PC-3 (cell line): ENCODE data around the gene ANKRD29. TPM values are rescaled to one million over a fixed set of nuclear protein-coding genes. Genes with fewer than 3 reads are reported as not detected.

Experiments used
- ATAC-seq: fragments of 200-7000 bp; cut with Tn5 transposase; 2 replicates; pipeline ENCODE4 v1.9.1; 2020; ENCODE audit warnings: mild to moderate bottlenecking, moderate library complexity
- BruUV-seq: library from RNA; stranded (reverse); fragments of 400-500 nt; replicated peaks from 2 replicates; lab custom pipeline; 2021; lab: Mats Ljungman, UMichigan
- CTCF ChIA-PET: fragments of 300-600 bp; sonication (Branson Sonifier 250); formaldehyde crosslinking; loops from one replicate; lab custom pipeline; 2022; ENCODE audit warnings: antibody characterized with exemption; lab: Charles Lee
- POLR2A ChIA-PET: fragments of 300-600 bp; sonication (Branson Sonifier 250); formaldehyde crosslinking; loops from one replicate; lab custom pipeline; 2022; ENCODE audit warnings: antibody characterized with exemption; ENCODE audit not compliant: unreplicated experiment; lab: Charles Lee
- DNase-seq: peaks from one replicate; pipeline ENCODE4 v3.0.0-alpha.2; 2015
- H2AFZ ChIP-seq: fragments of 300-600 bp; sonication (generic); 2 replicates; pipeline ENCODE4 v1.6.0; 2016; ENCODE audit warnings: antibody characterized with exemption, low read length
- H3F3A ChIP-seq: fragments of 300-600 bp; sonication (generic); one replicate; pipeline ENCODE4 v1.6.0; 2017; ENCODE audit warnings: antibody characterized with exemption, low read length, control low read depth, mild to moderate bottlenecking; ENCODE audit not compliant: unreplicated experiment
- H3K27ac ChIP-seq: fragments of 300-600 bp; sonication (generic); 2 replicates; pipeline ENCODE4 v1.5.1; 2016; ENCODE audit warnings: mild to moderate bottlenecking, low read length
- H3K27me3 ChIP-seq: fragments of 300-600 bp; sonication (generic); 2 replicates; pipeline ENCODE4 v1.6.1; 2016; ENCODE audit warnings: low read length, mixed read lengths
- H3K36me3 ChIP-seq: fragments of 300-600 bp; sonication (generic); 2 replicates; pipeline ENCODE4 v1.6.1; 2016; ENCODE audit warnings: low read depth, mixed run types, low read length, mixed read lengths
- H3K4me1 ChIP-seq: fragments of 300-600 bp; sonication (generic); 2 replicates; pipeline ENCODE4 v1.5.1; 2016; ENCODE audit warnings: low read length; ENCODE audit not compliant: insufficient read depth
- H3K4me2 ChIP-seq: fragments of 300-600 bp; sonication (generic); 2 replicates; pipeline ENCODE4 v1.6.0; 2016; ENCODE audit warnings: low read length
- H3K4me3 ChIP-seq: fragments of 300-600 bp; sonication (generic); 2 replicates; pipeline ENCODE4 v1.5.1; 2016; ENCODE audit warnings: mild to moderate bottlenecking, low read length, mixed read lengths
- H3K79me2 ChIP-seq: fragments of 300-600 bp; sonication (generic); 2 replicates; pipeline ENCODE4 v1.6.1; 2017; ENCODE audit warnings: low read length, mixed read lengths
- H3K9ac ChIP-seq: fragments of 300-600 bp; sonication (generic); 2 replicates; pipeline ENCODE4 v1.6.0; 2016; ENCODE audit warnings: mild to moderate bottlenecking, low read length
- H3K9me2 ChIP-seq: fragments of 300-600 bp; sonication (generic); replicated peaks from 2 replicates; pipeline ENCODE4 v1.6.1; 2016; ENCODE audit warnings: mixed run types, low read length, mixed read lengths
- H3K9me3 ChIP-seq: fragments of 300-600 bp; sonication (generic); 2 replicates; pipeline ENCODE4 v1.6.1; 2016; ENCODE audit warnings: low read length, mixed read lengths
- H4K20me1 ChIP-seq: fragments of 300-600 bp; sonication (generic); 2 replicates; pipeline ENCODE4 v1.6.1; 2016; ENCODE audit warnings: low read length, mixed read lengths
- EZH2 ChIP-seq: fragments of 300-600 bp; sonication (generic); IDR thresholded peaks from one replicate; pipeline ENCODE4 v1.6.1; 2017; ENCODE audit warnings: antibody characterized with exemption, mild to moderate bottlenecking, low read length; ENCODE audit not compliant: unreplicated experiment
- EZH2phosphoT487 ChIP-seq: fragments of 300-600 bp; sonication (generic); IDR thresholded peaks from 2 replicates; pipeline ENCODE4 v1.6.1; 2018; ENCODE audit warnings: mild to moderate bottlenecking, antibody characterized with exemption, low read length, borderline replicate concordance
- intact Hi-C: fragments of 100-400 bp; cut with micrococcal nuclease; formaldehyde crosslinking; loops from 2 replicates; pipeline ENCODE4 v1.9.0; 2023
- total RNA-seq: library from RNA; depleted of rRNA; stranded (reverse); fragments of >200 nt; gene quantifications from 2 replicates; pipeline ENCODE4 v1.2.3, GENCODE V29; 2014
- TF ChIP-seq, protein P1 (sequence below): fragments of 300-600 bp; sonication (generic); conservative IDR thresholded peaks from 2 replicates; pipeline ENCODE4 v1.5.1; 2017; ENCODE audit warnings: antibody characterized with exemption, low read depth, mild to moderate bottlenecking, low read length

Gene ANKRD29
- total RNA-seq, 1 experiment from 2014 or later, result 31.0 TPM

DNA sequence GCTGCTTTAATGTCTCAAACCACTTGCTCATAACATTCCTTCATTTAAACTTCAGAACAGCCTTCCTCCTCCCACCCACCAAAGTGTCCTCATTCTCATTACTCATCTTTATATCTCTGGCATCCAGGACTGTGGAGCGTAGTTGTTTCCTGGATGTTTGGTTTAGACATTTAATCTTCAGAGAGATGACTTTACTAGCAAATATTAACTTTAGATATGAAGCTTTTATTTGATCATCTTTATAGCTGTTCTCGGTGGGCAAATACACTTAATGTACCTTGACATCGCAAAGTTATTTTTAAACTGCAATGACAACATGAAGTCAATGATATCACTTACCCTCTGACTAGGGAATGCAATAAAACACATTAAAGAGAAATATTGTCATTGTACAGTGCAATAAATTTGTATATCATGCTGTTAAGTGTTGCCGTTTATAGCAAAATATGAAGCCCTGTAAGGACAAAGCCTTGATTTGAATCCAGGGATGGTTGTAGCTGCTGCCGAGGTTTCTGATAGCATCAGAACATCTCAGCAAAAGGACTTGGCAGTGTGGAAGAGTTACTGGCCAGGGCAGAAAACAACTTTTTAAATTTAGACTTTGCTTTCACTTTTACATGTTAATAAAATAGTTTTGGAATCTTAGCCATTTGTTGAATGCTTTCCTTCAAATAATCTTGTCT lies 21.9 kb upstream of the ANKRD29 start:
- Histone ChIP-seq H4K20me1 (no peaks in the 10 kb centered on the region), H3K9ac (peak overlapping the region; percentile 66), H3K4me1 (peaks cover 37% of the 10 kb centered on the region), H3K27ac (peak overlapping the region; percentile 92), H3F3A (no peaks in the 10 kb centered on the region), H3K79me2 (peaks cover 19% of the 10 kb centered on the region), H3K4me3 (peak overlapping the region; percentile 52), H3K36me3 (no peaks in the 10 kb centered on the region), H3K9me2 (no peaks in the 10 kb centered on the region), H3K9me3 (no peaks in the 10 kb centered on the region), H2AFZ (no peak overlapping the region), H3K4me2 (peak overlapping the region; percentile 65), H3K27me3 (no peaks in the 10 kb centered on the region)
- POLR2A ChIA-PET, result interaction anchor here (0.5 to 0.6 kb wide), 2 partner anchors 23 to 598 kb away, joined by 3 to 12 read pairs; no protein-coding TSS in a partner anchor
- DNase-seq (peak; percentile 92), ATAC-seq (peak; percentile 71)
- intact Hi-C loops, result loop anchor here (1.0 to 2.0 kb wide), 2 partner anchors 16 to 57 kb away; no protein-coding TSS in a partner anchor
- TSS peak; percentile 34 for BruUV-seq
- CTCF ChIA-PET, result interaction anchor here (0.7 kb wide), 2 partner anchors 43 to 52 kb away, joined by 3 to 4 read pairs; no protein-coding TSS in a partner anchor
- TF ChIP-seq, protein P1, sequence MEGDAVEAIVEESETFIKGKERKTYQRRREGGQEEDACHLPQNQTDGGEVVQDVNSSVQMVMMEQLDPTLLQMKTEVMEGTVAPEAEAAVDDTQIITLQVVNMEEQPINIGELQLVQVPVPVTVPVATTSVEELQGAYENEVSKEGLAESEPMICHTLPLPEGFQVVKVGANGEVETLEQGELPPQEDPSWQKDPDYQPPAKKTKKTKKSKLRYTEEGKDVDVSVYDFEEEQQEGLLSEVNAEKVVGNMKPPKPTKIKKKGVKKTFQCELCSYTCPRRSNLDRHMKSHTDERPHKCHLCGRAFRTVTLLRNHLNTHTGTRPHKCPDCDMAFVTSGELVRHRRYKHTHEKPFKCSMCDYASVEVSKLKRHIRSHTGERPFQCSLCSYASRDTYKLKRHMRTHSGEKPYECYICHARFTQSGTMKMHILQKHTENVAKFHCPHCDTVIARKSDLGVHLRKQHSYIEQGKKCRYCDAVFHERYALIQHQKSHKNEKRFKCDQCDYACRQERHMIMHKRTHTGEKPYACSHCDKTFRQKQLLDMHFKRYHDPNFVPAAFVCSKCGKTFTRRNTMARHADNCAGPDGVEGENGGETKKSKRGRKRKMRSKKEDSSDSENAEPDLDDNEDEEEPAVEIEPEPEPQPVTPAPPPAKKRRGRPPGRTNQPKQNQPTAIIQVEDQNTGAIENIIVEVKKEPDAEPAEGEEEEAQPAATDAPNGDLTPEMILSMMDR, result no peak
- TF ChIP-seq EZH2, result no peak
- no peak for TF ChIP-seq EZH2phosphoT487

DNA sequence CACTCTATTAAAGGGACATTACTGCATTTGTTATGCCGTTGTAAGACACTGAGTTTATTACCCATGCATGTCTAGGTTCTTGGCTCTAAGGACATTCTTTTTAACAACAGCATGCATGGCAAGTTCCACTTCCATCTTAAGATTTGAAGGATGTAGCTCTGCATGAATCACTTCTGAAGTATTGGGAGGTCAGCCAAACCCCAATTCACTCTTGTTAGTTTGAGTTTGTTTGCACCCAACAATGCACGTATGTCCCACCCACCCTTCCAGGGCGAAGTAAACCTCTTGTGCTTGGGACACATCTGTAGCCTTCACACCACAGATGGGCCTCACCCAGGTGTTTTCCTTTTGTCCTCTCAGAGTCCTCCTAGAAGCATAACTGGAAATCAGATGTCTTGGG lies 21.0 kb upstream of the ANKRD29 start:
- peak overlapping the region; percentile 66 for H3K9ac ChIP-seq
- H4K20me1 ChIP-seq, result no peaks in the 10 kb centered on the region
- H3K4me2 ChIP-seq, result peak overlapping the region; percentile 65; the same call in 1 of the 2 replicates
- ChIA-PET POLR2A (no interaction called here), CTCF (no interaction called here)
- H3K9me2 ChIP-seq, result no peaks in the 10 kb centered on the region
- no TSS peak for BruUV-seq
- H3K4me3 ChIP-seq, result no peak overlapping the region
- H3K36me3 ChIP-seq, result no peaks in the 10 kb centered on the region
- H3K9me3 ChIP-seq, result no peaks in the 10 kb centered on the region
- no peak for TF ChIP-seq EZH2
- TF ChIP-seq, protein P1, result no peak
- TF ChIP-seq EZH2phosphoT487, result no peak
- ATAC-seq (peak; percentile 9; the same call in 1 of the 2 replicates), DNase-seq (peak; percentile 78)
- H3K27ac ChIP-seq, result peak overlapping the region; percentile 92
- H2AFZ ChIP-seq, result no peak overlapping the region
- no peaks in the 10 kb centered on the region for H3F3A ChIP-seq
- peaks cover 9% of the 10 kb centered on the region for H3K79me2 ChIP-seq
- intact Hi-C loops, result loop anchor here (1.0 to 2.0 kb wide), 2 partner anchors 15 to 56 kb away; no protein-coding TSS in a partner anchor
- H3K27me3 ChIP-seq, result no peaks in the 10 kb centered on the region
- H3K4me1 ChIP-seq, result peaks cover 35% of the 10 kb centered on the region

DNA sequence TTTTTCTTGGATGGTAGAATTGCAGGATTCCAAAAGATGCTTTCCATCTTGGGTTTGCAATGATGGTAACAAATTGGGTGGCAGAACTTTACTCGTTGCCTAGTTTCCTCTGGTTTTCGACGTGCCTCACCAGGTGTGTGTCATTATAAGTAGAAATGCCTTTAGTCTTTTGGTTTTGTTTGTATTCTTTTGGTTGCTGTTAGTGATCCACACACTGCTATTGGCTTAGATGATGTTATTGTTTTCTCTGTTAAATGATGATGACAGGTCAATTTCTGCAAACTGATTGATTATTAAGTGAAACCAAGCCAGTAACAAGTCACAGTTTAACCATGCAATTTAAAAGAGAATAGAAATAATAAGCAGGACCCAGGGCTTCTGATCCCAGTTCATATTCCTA lies 20.4 kb upstream of the ANKRD29 start:
- no peak for TF ChIP-seq EZH2
- no peak for TF ChIP-seq EZH2phosphoT487
- TF ChIP-seq, protein P1, result no peak
- Histone ChIP-seq H3K79me2 (peaks cover 4% of the 10 kb centered on the region), H2AFZ (no peak overlapping the region), H3K27me3 (no peaks in the 10 kb centered on the region), H3K4me1 (peaks cover 30% of the 10 kb centered on the region), H3F3A (no peaks in the 10 kb centered on the region), H3K4me2 (no peak overlapping the region), H4K20me1 (no peaks in the 10 kb centered on the region), H3K9me3 (no peaks in the 10 kb centered on the region), H3K9ac (no peak overlapping the region), H3K9me2 (no peaks in the 10 kb centered on the region; the same call in 1 of the 2 replicates), H3K27ac (peak overlapping the region; percentile 92), H3K4me3 (no peak overlapping the region), H3K36me3 (no peaks in the 10 kb centered on the region)
- intact Hi-C loops, result no loop called here
- DNase-seq, result no peak
- ChIA-PET POLR2A (no interaction called here), CTCF (no interaction called here)
- no peak for ATAC-seq
- no TSS peak for BruUV-seq
